Measurements from ENCODE around the gene CDON. TPM values are rescaled to one million over a fixed set of nuclear protein-coding genes. Genes with fewer than 3 reads are reported as not detected.

The CDON gene
- polyA plus RNA-seq, 3 donors, result 0.01 TPM; not detected in 2

DNA sequence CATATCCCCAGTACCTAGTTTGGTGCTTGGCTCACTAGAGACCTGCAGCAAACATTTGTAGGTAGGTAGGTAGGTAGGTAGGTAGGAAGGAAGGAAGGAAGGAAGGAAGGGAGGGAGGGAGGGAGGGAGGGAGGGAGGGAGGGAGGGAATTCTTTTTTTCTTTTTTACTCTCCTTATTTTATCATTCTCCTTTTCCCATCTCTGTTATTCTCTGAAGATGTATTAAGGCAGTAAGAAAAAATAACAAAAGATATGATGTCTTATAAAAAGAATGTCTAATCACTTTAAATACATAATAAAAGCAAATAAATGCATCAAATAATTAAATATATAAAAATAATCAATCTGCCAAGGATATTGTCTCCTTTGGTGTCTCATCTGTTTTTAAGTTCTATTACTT is 88.4 kb downstream of the CDON start:
- peaks cover 4 to 6% (median 5%) of the 10 kb centered on the region in 3 donors for H3K27me3 Mint-ChIP-seq (ENCODE audit: low read depth in 3 of 3)
- Histone ChIP-seq H2AFZ (ENCODE audit: insufficient read depth, low read depth, low read length, poor library complexity, severe bottlenecking) (no peak overlapping the region), H3K4me3 (replicated peaks in 1 of 3; ENCODE audit: low read depth in 2 of 3, low read length in 3 of 3) (no peak overlapping the region), H3K4me2 (replicated peaks; ENCODE audit: extremely low read depth, low read length, poor library complexity, severe bottlenecking) (no peak overlapping the region), H3K9me3 (replicated peaks in 1 of 2; ENCODE audit: control insufficient read depth in 1 of 2, insufficient read depth in 1 of 2, low read length in 2 of 2) (no peaks in the 10 kb centered on the region), H3K36me3 (replicated peaks in 1 of 2; ENCODE audit: control insufficient read depth in 1 of 2, insufficient read depth in 2 of 2, low read length in 2 of 2) (no peaks in the 10 kb centered on the region), H3K79me2 (ENCODE audit: insufficient read depth, low read length) (no peaks in the 10 kb centered on the region), H3K9ac (ENCODE audit: insufficient read depth, low read length, poor library complexity, severe bottlenecking) (no peak overlapping the region), H3K27ac (ENCODE audit: low read depth in 1 of 2, low read length in 2 of 2) (no peak overlapping the region), H3K27me3 (ENCODE audit: control insufficient read depth in 2 of 2, insufficient read depth in 2 of 2, low read length in 2 of 2) (no peaks in the 10 kb centered on the region), H3K4me1 (ENCODE audit: control insufficient read depth in 1 of 2, insufficient read depth in 2 of 2, low read length in 2 of 2) (no peaks in the 10 kb centered on the region), H4K20me1 (ENCODE audit: insufficient read depth, low read length) (no peaks in the 10 kb centered on the region)
- no peak overlapping the region for H3K4me3 Mint-ChIP-seq
- H3K4me1 Mint-ChIP-seq, result no peaks in the 10 kb centered on the region
- no peak for DNase-seq
- no peaks in the 10 kb centered on the region for H3K9me3 Mint-ChIP-seq
- intact Hi-C loops (cut with micrococcal nuclease), result no loop called here
- H3K27ac Mint-ChIP-seq, result no peak overlapping the region
- H3K36me3 Mint-ChIP-seq, result no peaks in the 10 kb centered on the region
- TF ChIP-seq, protein P1, sequence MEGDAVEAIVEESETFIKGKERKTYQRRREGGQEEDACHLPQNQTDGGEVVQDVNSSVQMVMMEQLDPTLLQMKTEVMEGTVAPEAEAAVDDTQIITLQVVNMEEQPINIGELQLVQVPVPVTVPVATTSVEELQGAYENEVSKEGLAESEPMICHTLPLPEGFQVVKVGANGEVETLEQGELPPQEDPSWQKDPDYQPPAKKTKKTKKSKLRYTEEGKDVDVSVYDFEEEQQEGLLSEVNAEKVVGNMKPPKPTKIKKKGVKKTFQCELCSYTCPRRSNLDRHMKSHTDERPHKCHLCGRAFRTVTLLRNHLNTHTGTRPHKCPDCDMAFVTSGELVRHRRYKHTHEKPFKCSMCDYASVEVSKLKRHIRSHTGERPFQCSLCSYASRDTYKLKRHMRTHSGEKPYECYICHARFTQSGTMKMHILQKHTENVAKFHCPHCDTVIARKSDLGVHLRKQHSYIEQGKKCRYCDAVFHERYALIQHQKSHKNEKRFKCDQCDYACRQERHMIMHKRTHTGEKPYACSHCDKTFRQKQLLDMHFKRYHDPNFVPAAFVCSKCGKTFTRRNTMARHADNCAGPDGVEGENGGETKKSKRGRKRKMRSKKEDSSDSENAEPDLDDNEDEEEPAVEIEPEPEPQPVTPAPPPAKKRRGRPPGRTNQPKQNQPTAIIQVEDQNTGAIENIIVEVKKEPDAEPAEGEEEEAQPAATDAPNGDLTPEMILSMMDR (IDR thresholded peaks at IDR 0.05), result no peak

DNA sequence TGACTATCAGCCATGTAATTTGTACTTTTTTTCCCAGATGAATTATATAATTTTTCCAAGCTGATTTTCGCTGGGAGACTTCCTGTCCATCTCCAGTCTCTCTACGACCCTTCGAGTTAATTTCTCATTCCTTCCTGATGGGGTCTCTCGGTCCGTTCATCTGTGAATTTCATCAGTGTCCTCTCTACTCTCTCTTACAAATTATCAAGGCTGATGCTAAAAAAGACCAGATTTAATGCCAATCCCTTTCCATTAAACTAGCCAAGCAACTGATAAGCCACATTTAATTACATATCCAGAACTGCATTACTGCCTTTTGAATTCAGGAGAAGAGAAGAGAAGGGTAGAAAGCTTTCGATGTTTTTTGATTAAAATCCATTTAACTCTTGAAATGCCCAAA is 91.0 kb downstream of the CDON start:
- no peak for DNase-seq
- Histone ChIP-seq H3K4me3 (replicated peaks in 1 of 3; ENCODE audit: low read depth in 2 of 3, low read length in 3 of 3) (no peak overlapping the region), H3K27ac (ENCODE audit: low read depth in 1 of 2, low read length in 2 of 2) (no peak overlapping the region), H3K79me2 (ENCODE audit: insufficient read depth, low read length) (no peaks in the 10 kb centered on the region), H3K4me1 (ENCODE audit: control insufficient read depth in 1 of 2, insufficient read depth in 2 of 2, low read length in 2 of 2) (no peaks in the 10 kb centered on the region), H2AFZ (ENCODE audit: insufficient read depth, low read depth, low read length, poor library complexity, severe bottlenecking) (no peak overlapping the region), H3K9ac (ENCODE audit: insufficient read depth, low read length, poor library complexity, severe bottlenecking) (no peak overlapping the region), H3K27me3 (ENCODE audit: control insufficient read depth in 2 of 2, insufficient read depth in 2 of 2, low read length in 2 of 2) (no peaks in the 10 kb centered on the region), H3K4me2 (replicated peaks; ENCODE audit: extremely low read depth, low read length, poor library complexity, severe bottlenecking) (no peak overlapping the region), H3K36me3 (replicated peaks in 1 of 2; ENCODE audit: control insufficient read depth in 1 of 2, insufficient read depth in 2 of 2, low read length in 2 of 2) (no peaks in the 10 kb centered on the region), H3K9me3 (replicated peaks in 1 of 2; ENCODE audit: control insufficient read depth in 1 of 2, insufficient read depth in 1 of 2, low read length in 2 of 2) (no peaks in the 10 kb centered on the region), H4K20me1 (ENCODE audit: insufficient read depth, low read length) (no peaks in the 10 kb centered on the region)
- no peaks in the 10 kb centered on the region for H3K36me3 Mint-ChIP-seq
- H3K4me1 Mint-ChIP-seq, result no peaks in the 10 kb centered on the region
- H3K4me3 Mint-ChIP-seq, result no peak overlapping the region
- H3K27ac Mint-ChIP-seq, result no peak overlapping the region
- WGBS (ENCODE audit: insufficient coverage), result 84% methylated on average over 3 of the region's 6 CpGs
- H3K9me3 Mint-ChIP-seq, result no peaks in the 10 kb centered on the region
- TF ChIP-seq, protein P1 (IDR thresholded peaks at IDR 0.05), result no peak
- intact Hi-C loops (cut with micrococcal nuclease), result no loop called here
- H3K27me3 Mint-ChIP-seq (ENCODE audit: low read depth in 3 of 3), result peaks cover 5 to 10% (median 10%) of the 10 kb centered on the region in 3 donors

All from CD14-positive monocyte (primary cell).